Astrocyte of the cerebellum (primary cell): ENCODE results near the gene USP32.

Source experiments
- DNase-seq: peaks from one replicate; pipeline ENCODE4 v3.0.0-alpha.2; 2011; ENCODE audit warnings: low read depth
- H3K4me3 ChIP-seq: 2 replicates; pipeline ENCODE4 v1.5.1; 2011; ENCODE audit warnings: mild to moderate bottlenecking, low read depth, low read length, moderate library complexity
- CTCF ChIP-seq: IDR thresholded peaks from 2 replicates; pipeline ENCODE4 v1.5.1; 2012; ENCODE audit warnings: low read length, low read depth, moderate library complexity, mild to moderate bottlenecking; ENCODE audit errors: missing control alignments
- in situ Hi-C: cut with HindIII; loops from 2 replicates; pipeline ENCODE4 v1.10.0; 2017; ENCODE audit warnings: low sequenced_read_pairs

USP32 gene

GRCh38 chr17:60301649-60302048 is 90.3 kb downstream of the USP32 start:
- DNase-seq = no peak
- in situ Hi-C loops = no loop called here
- H3K4me3 ChIP-seq = no peak overlapping the region
- no peak for TF ChIP-seq CTCF

GRCh38 chr17:60300949-60301348 is 91.0 kb downstream of the USP32 start:
- no peak for TF ChIP-seq CTCF
- in situ Hi-C loops = no loop called here
- no peak for DNase-seq
- H3K4me3 ChIP-seq = no peak overlapping the region

DNA sequence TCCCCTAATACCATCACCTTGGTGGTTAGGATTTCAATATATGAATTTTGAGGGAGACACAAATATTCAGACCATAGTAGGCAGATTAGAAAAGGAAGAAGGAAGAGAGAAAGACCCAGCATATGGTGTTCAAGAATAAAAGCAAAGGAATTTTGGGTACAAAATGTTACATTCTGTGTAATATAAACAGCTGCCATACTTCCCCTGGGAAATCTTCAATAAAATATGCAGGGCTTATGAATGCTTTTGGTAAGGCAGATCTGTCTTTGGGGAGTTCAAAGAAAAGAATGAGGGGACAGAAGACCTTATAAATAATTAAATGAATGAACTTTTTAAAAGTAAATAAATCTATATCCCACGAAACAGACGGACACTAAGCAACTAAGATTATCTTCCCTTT is 91.9 kb downstream of the USP32 start:
- no peak for DNase-seq
- no peak overlapping the region for H3K4me3 ChIP-seq
- in situ Hi-C loops = no loop called here
- no peak for TF ChIP-seq CTCF

GRCh38 chr17:60297760-60298401 is 94.1 kb downstream of the USP32 start:
- in situ Hi-C loops = no loop called here
- DNase-seq = no peak
- H3K4me3 ChIP-seq = no peak overlapping the region
- no peak for TF ChIP-seq CTCF

DNA sequence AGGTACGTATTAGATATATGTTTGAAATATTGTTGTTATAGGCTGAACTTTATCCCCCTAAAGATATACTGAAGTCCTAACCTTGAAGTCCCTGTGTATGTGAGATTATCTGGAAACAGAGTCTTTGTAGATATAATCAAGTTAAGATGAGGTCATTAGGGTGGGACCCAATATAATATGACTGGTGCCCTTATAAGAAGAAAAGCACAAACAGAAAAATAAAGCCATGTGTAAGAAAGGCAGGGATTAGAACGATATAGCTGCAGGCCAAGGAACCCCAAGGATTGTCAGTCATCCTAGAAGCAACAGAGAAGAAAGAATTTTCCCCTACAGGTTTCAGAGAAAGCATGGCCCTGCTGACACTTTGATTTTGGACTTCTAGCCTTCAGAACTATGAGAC is 95.8 kb downstream of the USP32 start:
- in situ Hi-C loops = no loop called here
- no peak for TF ChIP-seq CTCF
- H3K4me3 ChIP-seq = no peak overlapping the region
- no peak for DNase-seq

- TF ChIP-seq CTCF = no peak
- H3K4me3 ChIP-seq = no peak overlapping the region
- in situ Hi-C loops = no loop called here
- no peak for DNase-seq
Observed at GRCh38 chr17:60293580-60294335, 98.2 kb downstream of the USP32 start.
